ENCODE results near the gene HDLBP.

The HDLBP gene

DNA sequence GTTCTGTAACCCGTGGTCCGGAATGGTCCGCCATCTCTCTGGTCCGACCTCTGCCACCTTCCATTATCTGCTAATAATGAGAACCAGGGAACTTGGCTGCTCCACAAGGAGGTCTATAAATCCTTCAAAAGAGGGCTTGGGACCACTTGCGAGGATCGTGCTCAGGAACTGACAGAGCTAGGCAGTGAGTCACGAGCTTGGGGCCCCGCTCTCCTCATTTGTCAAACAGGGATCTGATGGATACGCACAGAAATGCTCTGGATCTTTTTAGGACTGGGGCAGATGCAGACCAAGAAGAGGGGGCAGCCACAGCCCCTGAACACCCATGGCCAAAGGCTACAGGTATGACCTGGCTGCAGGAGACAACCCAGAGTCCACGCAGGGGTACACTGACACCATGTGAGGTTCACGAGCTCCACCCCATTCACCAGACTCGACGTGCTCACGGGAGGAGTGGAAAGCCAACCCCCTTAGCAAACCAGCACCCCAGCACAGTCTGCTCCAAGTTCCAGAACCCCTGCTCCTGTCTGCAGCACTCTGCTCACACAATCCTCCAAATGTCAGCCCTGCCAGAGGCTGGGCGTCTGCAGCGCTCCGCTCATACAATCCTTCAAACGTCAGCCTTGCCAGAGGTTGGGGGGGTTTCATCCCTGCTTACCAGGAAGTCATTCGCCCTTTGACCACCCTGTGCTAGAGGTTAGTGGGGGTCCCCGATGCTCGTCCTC lies 81.2 kb downstream of the HDLBP start:
- no peak overlapping the region for H3K4me3 ChIP-seq (ENCODE audit: low read depth, low read length)
- in situ Hi-C loops (cut with HindIII; ENCODE audit: low sequenced_read_pairs), result no loop called here
- DNase-seq (ENCODE audit: low read depth), result no peak
- no peak for TF ChIP-seq CTCF (IDR thresholded peaks at IDR 0.05; ENCODE audit: low read depth, low read length, missing control alignments)

- TF ChIP-seq CTCF (IDR thresholded peaks at IDR 0.05; ENCODE audit: low read depth, low read length, missing control alignments), result no peak
- DNase-seq (ENCODE audit: low read depth), result no peak
- in situ Hi-C loops (cut with HindIII; ENCODE audit: low sequenced_read_pairs), result no loop called here
- H3K4me3 ChIP-seq (ENCODE audit: low read depth, low read length), result no peak overlapping the region
These were observed 82.5 kb downstream of the HDLBP start for GRCh38 chr2:241232736-241233575.

DNA sequence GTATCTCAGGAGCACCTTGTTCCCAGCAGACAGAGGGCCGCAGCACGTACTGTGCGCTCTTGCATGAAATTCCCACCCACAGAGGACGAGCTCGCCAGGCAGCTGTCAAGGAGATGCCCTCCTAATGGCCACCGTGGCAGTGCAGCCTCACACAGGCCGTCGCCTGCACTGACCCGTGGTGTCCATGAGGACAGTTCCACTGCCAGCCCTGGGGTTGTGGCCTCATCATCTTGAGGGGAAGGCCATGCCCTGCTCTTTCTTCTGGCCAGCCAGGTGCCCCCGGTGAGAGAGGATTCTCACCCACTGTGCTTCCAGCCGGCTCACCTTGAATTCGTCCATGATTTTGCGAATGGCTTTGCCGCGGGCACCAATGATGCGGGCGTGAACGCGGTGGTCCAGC lies 85.0 kb downstream of the HDLBP start:
- no peak for DNase-seq (ENCODE audit: low read depth)
- no peak for TF ChIP-seq CTCF (IDR thresholded peaks at IDR 0.05; ENCODE audit: low read depth, low read length, missing control alignments)
- in situ Hi-C loops (cut with HindIII; ENCODE audit: low sequenced_read_pairs), result no loop called here
- no peak overlapping the region for H3K4me3 ChIP-seq (ENCODE audit: low read depth, low read length)

- no peak overlapping the region for H3K4me3 ChIP-seq (ENCODE audit: low read depth, low read length)
- in situ Hi-C loops (cut with HindIII; ENCODE audit: low sequenced_read_pairs), result loop anchor here (10.0 kb wide), 1 partner anchor 55 kb away; no protein-coding TSS in a partner anchor
- DNase-seq (ENCODE audit: low read depth), result no peak
- TF ChIP-seq CTCF (IDR thresholded peaks at IDR 0.05; ENCODE audit: low read depth, low read length, missing control alignments), result no peak
These were observed 85.7 kb downstream of the HDLBP start for GRCh38 chr2:241229563-241230401.

DNA sequence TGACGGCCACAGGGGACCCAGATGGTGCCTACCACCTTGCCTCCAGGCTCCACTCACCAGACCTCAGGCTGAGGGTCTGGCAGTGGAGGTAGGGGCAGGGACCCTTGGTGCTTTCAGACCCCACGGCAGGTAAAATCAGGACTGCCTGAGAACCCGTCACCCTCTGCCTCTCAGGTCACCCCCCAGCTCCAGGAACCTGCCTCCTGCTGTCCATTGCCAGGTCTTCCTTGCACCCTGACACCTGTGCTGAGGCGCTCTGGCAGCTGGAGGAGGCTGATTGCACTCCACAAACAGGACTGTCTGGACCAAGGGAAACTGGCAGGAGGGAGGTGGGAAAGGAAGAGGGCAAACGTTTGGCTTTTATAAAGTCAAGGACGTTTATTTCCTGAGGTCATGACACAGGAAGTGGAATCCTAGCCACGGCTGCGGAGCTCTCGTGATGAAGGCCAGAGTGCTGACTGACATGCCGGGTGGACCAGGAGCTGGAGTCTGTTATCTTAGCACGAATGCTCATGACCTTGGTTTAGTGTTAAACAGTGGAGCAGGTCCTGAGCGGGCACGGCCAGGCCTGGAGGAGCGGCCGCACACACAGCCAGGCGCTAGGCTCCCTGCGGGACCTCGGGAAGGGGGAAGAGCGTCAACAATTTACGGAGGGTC lies 86.5 kb downstream of the HDLBP start:
- in situ Hi-C loops (cut with HindIII; ENCODE audit: low sequenced_read_pairs), result loop anchor here (10.0 kb wide), 1 partner anchor 56 kb away; no protein-coding TSS in a partner anchor
- no peak overlapping the region for H3K4me3 ChIP-seq (ENCODE audit: low read depth, low read length)
- no peak for DNase-seq (ENCODE audit: low read depth)
- no peak for TF ChIP-seq CTCF (IDR thresholded peaks at IDR 0.05; ENCODE audit: low read depth, low read length, missing control alignments)
